Astrocyte (in vitro differentiated cells and primary cell): Measurements from ENCODE around the gene SBK3. TPM values are rescaled to one million over a fixed set of nuclear protein-coding genes. Genes with fewer than 3 reads are reported as not detected.

Experiments
- DNase-seq: peaks from one replicate; pipeline ENCODE4 v3.0.0-alpha.2; 2010; ENCODE audit warnings: low read depth
- FAIRE-seq: peaks from 2 replicates; lab custom pipeline; 2011; peaks lifted over from hg19 to GRCh38; lab: Jason Lieb, UNC
- H2AFZ ChIP-seq: 2 replicates; pipeline ENCODE4 v1.6.0; 2012; ENCODE audit warnings: low read depth, low read length, inconsistent platforms
- H3K27ac ChIP-seq: 2 replicates; pipeline ENCODE4 v1.5.1; 2011; ENCODE audit warnings: low read depth, low read length, inconsistent platforms
- H3K27me3 ChIP-seq: 2 replicates; pipeline ENCODE4 v1.6.0; 2011; ENCODE audit warnings: low read length, inconsistent platforms; ENCODE audit not compliant: insufficient read depth
- H3K36me3 ChIP-seq: 2 replicates; pipeline ENCODE4 v1.5.1; 2011; ENCODE audit warnings: low read length, inconsistent platforms; ENCODE audit not compliant: insufficient read depth
- H3K4me1 ChIP-seq: 2 replicates; pipeline ENCODE4 v1.5.1; 2011; ENCODE audit warnings: low read length, inconsistent platforms; ENCODE audit not compliant: insufficient read depth
- H3K4me2 ChIP-seq: 2 replicates; pipeline ENCODE4 v1.6.0; 2012; ENCODE audit warnings: low read length, inconsistent platforms
- H3K4me3 ChIP-seq: 2 replicates; pipeline ENCODE4 v1.5.1; 2011; ENCODE audit warnings: low read depth, mild to moderate bottlenecking, low read length, inconsistent platforms; ENCODE audit not compliant: insufficient read depth
- H3K79me2 ChIP-seq: 2 replicates; pipeline ENCODE4 v1.6.0; 2012; ENCODE audit warnings: mild to moderate bottlenecking, low read length, inconsistent platforms; ENCODE audit not compliant: insufficient read depth
- H3K9ac ChIP-seq: 2 replicates; pipeline ENCODE4 v1.6.0; 2012; ENCODE audit warnings: mild to moderate bottlenecking, low read length, inconsistent platforms
- H3K9me3 ChIP-seq: 2 replicates; pipeline ENCODE4 v1.5.1; 2012; ENCODE audit warnings: low read depth, mild to moderate bottlenecking, low read length, inconsistent platforms; ENCODE audit not compliant: insufficient read depth
- H4K20me1 ChIP-seq: 2 replicates; pipeline ENCODE4 v1.6.0; 2012; ENCODE audit warnings: low read length, inconsistent platforms; ENCODE audit not compliant: insufficient read depth
- H3K27ac Mint-ChIP-seq: one replicate; pipeline ENCODE4 v1.8.0; 2021; ENCODE audit warnings: mild to moderate bottlenecking, mixed read lengths; ENCODE audit not compliant: unreplicated experiment
- H3K27me3 Mint-ChIP-seq: one replicate; pipeline ENCODE4 v1.8.0; 2021; ENCODE audit warnings: low read depth, mixed read lengths; ENCODE audit not compliant: unreplicated experiment
- H3K36me3 Mint-ChIP-seq: one replicate; pipeline ENCODE4 v1.8.0; 2021; ENCODE audit warnings: low read depth, mixed read lengths; ENCODE audit not compliant: unreplicated experiment
- H3K4me1 Mint-ChIP-seq: one replicate; pipeline ENCODE4 v1.8.0; 2021; ENCODE audit warnings: low read depth, mixed read lengths; ENCODE audit not compliant: unreplicated experiment
- H3K4me3 Mint-ChIP-seq: one replicate; pipeline ENCODE4 v1.8.0; 2021; ENCODE audit warnings: mild to moderate bottlenecking, moderate library complexity, mixed read lengths; ENCODE audit not compliant: unreplicated experiment
- H3K9me3 Mint-ChIP-seq: one replicate; pipeline ENCODE4 v1.8.0; 2021; ENCODE audit warnings: mild to moderate bottlenecking, mixed read lengths; ENCODE audit not compliant: unreplicated experiment
- CTCF ChIP-seq: IDR thresholded peaks from 2 replicates; pipeline ENCODE4 v1.5.1; 2011; ENCODE audit warnings: low read depth, mild to moderate bottlenecking, inconsistent platforms, low read length, moderate library complexity; ENCODE audit not compliant: insufficient read depth
- EZH2 ChIP-seq: IDR thresholded peaks from 2 replicates; pipeline ENCODE4 v1.6.1; 2012; ENCODE audit warnings: mild to moderate bottlenecking, low read length, inconsistent platforms; ENCODE audit not compliant: insufficient read depth
- total RNA-seq: library from RNA; stranded (reverse); gene quantifications from 2 replicates; pipeline ENCODE4 v1.2.1, GENCODE V29; 2021

SBK3 gene
- total RNA-seq, 1 donor from 2014 or later = 0.91 TPM

GRCh38 chr19:55542292-55542855 lies 3.0 kb downstream of the SBK3 start:
- Histone ChIP-seq H3K4me2 (no peak overlapping the region), H3K4me1 (peaks cover 9% of the 10 kb centered on the region), H3K9me3 (no peaks in the 10 kb centered on the region), H3K4me3 (no peak overlapping the region), H3K9ac (no peak overlapping the region), H3K27ac (no peak overlapping the region), H3K79me2 (no peaks in the 10 kb centered on the region), H3K36me3 (no peaks in the 10 kb centered on the region), H3K27me3 (no peaks in the 10 kb centered on the region), H2AFZ (no peak overlapping the region), H4K20me1 (no peaks in the 10 kb centered on the region)
- Mint-ChIP-seq H3K27ac (no peak overlapping the region), H3K27me3 (peaks cover 8% of the 10 kb centered on the region), H3K4me3 (no peak overlapping the region), H3K4me1 (peaks cover 10% of the 10 kb centered on the region), H3K9me3 (peaks cover 2% of the 10 kb centered on the region), H3K36me3 (peaks cover 2% of the 10 kb centered on the region)
- DNase-seq (no peak), FAIRE-seq (no peak)
- no peak for TF ChIP-seq EZH2
- no peak for TF ChIP-seq CTCF

GRCh38 chr19:55541091-55541490 lies 4.3 kb downstream of the SBK3 start:
- Mint-ChIP-seq H3K27me3 (peaks cover 8% of the 10 kb centered on the region), H3K9me3 (peaks cover 2% of the 10 kb centered on the region), H3K36me3 (peaks cover 2% of the 10 kb centered on the region), H3K27ac (no peak overlapping the region), H3K4me1 (peaks cover 10% of the 10 kb centered on the region), H3K4me3 (no peak overlapping the region)
- H3K9me3 ChIP-seq = no peaks in the 10 kb centered on the region
- H2AFZ ChIP-seq = no peak overlapping the region
- no peaks in the 10 kb centered on the region for H4K20me1 ChIP-seq
- no peaks in the 10 kb centered on the region for H3K36me3 ChIP-seq
- no peaks in the 10 kb centered on the region for H3K27me3 ChIP-seq
- TF ChIP-seq CTCF (no peak), EZH2 (no peak)
- no peaks in the 10 kb centered on the region for H3K79me2 ChIP-seq
- H3K4me1 ChIP-seq = no peaks in the 10 kb centered on the region
- H3K4me3 ChIP-seq = no peak overlapping the region
- H3K4me2 ChIP-seq = no peak overlapping the region
- H3K9ac ChIP-seq = no peak overlapping the region
- H3K27ac ChIP-seq = no peak overlapping the region
- no peak for DNase-seq
- FAIRE-seq = no peak

GRCh38 chr19:55540619-55541018 lies 4.7 kb downstream of the SBK3 start:
- H3K36me3 ChIP-seq = no peaks in the 10 kb centered on the region
- H3K27ac Mint-ChIP-seq = no peak overlapping the region
- H3K27me3 ChIP-seq = no peaks in the 10 kb centered on the region
- H3K4me1 ChIP-seq = no peaks in the 10 kb centered on the region
- H3K9ac ChIP-seq = no peak overlapping the region
- no peak overlapping the region for H2AFZ ChIP-seq
- peaks cover 1% of the 10 kb centered on the region for H3K36me3 Mint-ChIP-seq
- peaks cover 2% of the 10 kb centered on the region for H3K9me3 Mint-ChIP-seq
- peaks cover 6% of the 10 kb centered on the region for H3K4me1 Mint-ChIP-seq
- H3K4me2 ChIP-seq = no peak overlapping the region
- no peaks in the 10 kb centered on the region for H3K9me3 ChIP-seq
- DNase-seq (no peak), FAIRE-seq (no peak)
- peaks cover 8% of the 10 kb centered on the region for H3K27me3 Mint-ChIP-seq
- H4K20me1 ChIP-seq = no peaks in the 10 kb centered on the region
- H3K27ac ChIP-seq = no peak overlapping the region
- no peaks in the 10 kb centered on the region for H3K79me2 ChIP-seq
- H3K4me3 Mint-ChIP-seq = no peak overlapping the region
- no peak overlapping the region for H3K4me3 ChIP-seq
- no peak for TF ChIP-seq CTCF
- no peak for TF ChIP-seq EZH2
